ENCODE measurements around the gene RAB3D. TPM values are rescaled to one million over a fixed set of nuclear protein-coding genes. Genes with fewer than 3 reads are reported as not detected.
A peak's percentile ranks its signal among the peaks of the same experiment; 100 is the strongest.

RAB3D gene
- total and polyA plus RNA-seq, 2 of the 4 experiments (the other 2 are of a cell fraction) = 4.8 to 5.5 TPM

- intact Hi-C loops (cut with micrococcal nuclease) = loop anchor here (1.0 kb wide), 1 partner anchor 89 kb away; the partner anchor contains the start of genes ODAD3 and PRKCSH
- dilution Hi-C loops (cut with HindIII; ENCODE audit: low sequenced_read_pairs, unreplicated experiment) = no loop called here
- POLR2A ChIA-PET (ENCODE audit: unreplicated experiment) = interaction anchor here (0.6 kb wide), 1 partner anchor 68 kb away, joined by 6 read pairs; no protein-coding TSS in a partner anchor
- Histone ChIP-seq H2BK5ac (ENCODE audit: low read depth, low read length, poor library complexity, severe bottlenecking) (peak within 1 kb of the TSS; percentile 68), H4K20me1 (ENCODE audit: insufficient read depth, low read length) (peaks cover 9% of the 10 kb centered on the region; the same call in 1 of the 2 replicates), H3K56ac (ENCODE audit: extremely low read depth, insufficient read depth, low read length) (peak within 1 kb of the TSS; percentile 81), H3K9me3 (ENCODE audit: control insufficient read depth, insufficient read depth, low read length) (peaks cover 8% of the 10 kb centered on the region; the same call in 1 of the 2 replicates), H2BK15ac (ENCODE audit: low read depth, low read length) (peak within 1 kb of the TSS; percentile 53), H3K79me1 (ENCODE audit: low read depth in 1 of 2, low read length in 2 of 2) (peaks cover 10 to 23% of the 10 kb centered on the region in 2 experiments; a peak in 3 of 4 replicates), H2BK120ac (ENCODE audit: low read depth, low read length) (peak within 1 kb of the TSS; percentile 83), H4K5ac (ENCODE audit: low read depth, low read length) (peak within 1 kb of the TSS; percentile 59), H3K4me1 (ENCODE audit: control insufficient read depth, insufficient read depth, low read length) (peaks cover 8% of the 10 kb centered on the region), H3K9ac (ENCODE audit: low read depth, low read length) (peak within 1 kb of the TSS; percentile 83), H3K4ac (ENCODE audit: low read depth, low read length) (peak within 1 kb of the TSS; percentile 94), H3K27me3 (ENCODE audit: control insufficient read depth, insufficient read depth, low read length) (no peaks in the 10 kb centered on the region), H3K14ac (replicated peaks; ENCODE audit: low read depth, low read length) (peak within 1 kb of the TSS; percentile 93), H4K8ac (ENCODE audit: low read depth in 2 of 2, low read length in 2 of 2) (peak within 1 kb of the TSS; percentile 84 to 92), H2AFZ (replicated peaks; ENCODE audit: low read length, poor library complexity) (peak within 1 kb of the TSS; percentile 97), H3K4me2 (ENCODE audit: low read depth, low read length) (peak within 1 kb of the TSS; percentile 79), H3K4me3 (ENCODE audit: insufficient read depth, low read depth, low read length) (peak within 1 kb of the TSS; percentile 73), H3K9me1 (ENCODE audit: insufficient read depth, low read length) (peaks cover 5% of the 10 kb centered on the region), H3K36me3 (ENCODE audit: control insufficient read depth, insufficient read depth, low read length) (0 out of 2 replicates have a peak, but pooled peaks cover 1% of the 10 kb centered on the region), H3K18ac (ENCODE audit: low read depth, low read length) (peak within 1 kb of the TSS; percentile 40), H2AK5ac (ENCODE audit: low read depth, low read length) (peak within 1 kb of the TSS; percentile 89), H2BK20ac (ENCODE audit: low read depth, low read length) (peak within 1 kb of the TSS; percentile 73), H2AK9ac (replicated peaks; ENCODE audit: low read depth, low read length, poor library complexity) (peak within 1 kb of the TSS; percentile 87), H3K27ac (ENCODE audit: insufficient read depth, low read length) (peak within 1 kb of the TSS; percentile 80), H3K23ac (ENCODE audit: low read depth, low read length) (peak within 1 kb of the TSS; percentile 83; the same call in 1 of the 2 replicates), H4K91ac (ENCODE audit: insufficient read depth, low read depth, low read length) (peak within 1 kb of the TSS; percentile 87)
- ATAC-seq (ENCODE audit: low read depth) = peak; percentile 96
- CTCF ChIA-PET = interaction anchor here (0.5 to 1.3 kb wide), 2 partner anchors 37 to 45 kb away, joined by 4 to 5 read pairs; no protein-coding TSS in a partner anchor
- no TSS peak for BruUV-seq (replicated peaks)
- WGBS, 2 experiments (ENCODE audit: extremely low coverage in 2 of 2, insufficient read length in 1 of 2) = 0% methylated on average over 11 of the region's 50 CpGs; no CpG with 5 or more reads in 1 of the 2 experiments
- DNase-seq = peak; percentile 99
- in situ Hi-C loops (cut with MboI; ENCODE audit: low sequenced_read_pairs) = no loop called here
- no peak for TF ChIP-seq CHD1 (IDR thresholded peaks at IDR 0.05; ENCODE audit: low read depth, low read length)
- TF ChIP-seq, protein P1, sequence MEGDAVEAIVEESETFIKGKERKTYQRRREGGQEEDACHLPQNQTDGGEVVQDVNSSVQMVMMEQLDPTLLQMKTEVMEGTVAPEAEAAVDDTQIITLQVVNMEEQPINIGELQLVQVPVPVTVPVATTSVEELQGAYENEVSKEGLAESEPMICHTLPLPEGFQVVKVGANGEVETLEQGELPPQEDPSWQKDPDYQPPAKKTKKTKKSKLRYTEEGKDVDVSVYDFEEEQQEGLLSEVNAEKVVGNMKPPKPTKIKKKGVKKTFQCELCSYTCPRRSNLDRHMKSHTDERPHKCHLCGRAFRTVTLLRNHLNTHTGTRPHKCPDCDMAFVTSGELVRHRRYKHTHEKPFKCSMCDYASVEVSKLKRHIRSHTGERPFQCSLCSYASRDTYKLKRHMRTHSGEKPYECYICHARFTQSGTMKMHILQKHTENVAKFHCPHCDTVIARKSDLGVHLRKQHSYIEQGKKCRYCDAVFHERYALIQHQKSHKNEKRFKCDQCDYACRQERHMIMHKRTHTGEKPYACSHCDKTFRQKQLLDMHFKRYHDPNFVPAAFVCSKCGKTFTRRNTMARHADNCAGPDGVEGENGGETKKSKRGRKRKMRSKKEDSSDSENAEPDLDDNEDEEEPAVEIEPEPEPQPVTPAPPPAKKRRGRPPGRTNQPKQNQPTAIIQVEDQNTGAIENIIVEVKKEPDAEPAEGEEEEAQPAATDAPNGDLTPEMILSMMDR (conservative IDR thresholded peaks at IDR 0.05; ENCODE audit: low read depth, low read length) = 0 out of 2 replicates have a peak, but pooled peaks have one; percentile 22
- TF ChIP-seq MAFK (IDR thresholded peaks at IDR 0.05; ENCODE audit: low read depth, low read length) = no peak
- peak; percentile 67 for TF ChIP-seq POLR2A (IDR thresholded peaks at IDR 0.05; ENCODE audit: low read depth, low read length)
- no peak; the same call in 1 of the 2 replicates for TF ChIP-seq RFX5 (IDR thresholded peaks at IDR 0.05; ENCODE audit: low read depth, low read length)
- TF ChIP-seq RAD21 (IDR thresholded peaks at IDR 0.05; ENCODE audit: low read length) = peak; percentile 17; the same call in 1 of the 2 replicates
- TF ChIP-seq, protein P2, sequence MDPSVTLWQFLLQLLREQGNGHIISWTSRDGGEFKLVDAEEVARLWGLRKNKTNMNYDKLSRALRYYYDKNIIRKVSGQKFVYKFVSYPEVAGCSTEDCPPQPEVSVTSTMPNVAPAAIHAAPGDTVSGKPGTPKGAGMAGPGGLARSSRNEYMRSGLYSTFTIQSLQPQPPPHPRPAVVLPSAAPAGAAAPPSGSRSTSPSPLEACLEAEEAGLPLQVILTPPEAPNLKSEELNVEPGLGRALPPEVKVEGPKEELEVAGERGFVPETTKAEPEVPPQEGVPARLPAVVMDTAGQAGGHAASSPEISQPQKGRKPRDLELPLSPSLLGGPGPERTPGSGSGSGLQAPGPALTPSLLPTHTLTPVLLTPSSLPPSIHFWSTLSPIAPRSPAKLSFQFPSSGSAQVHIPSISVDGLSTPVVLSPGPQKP (IDR thresholded peaks at IDR 0.05; ENCODE audit: borderline replicate concordance, low read depth, low read length) = no peak
- TF ChIP-seq FOS (IDR thresholded peaks at IDR 0.05; ENCODE audit: low read depth, low read length) = peak; percentile 37; the same call in 1 of the 2 replicates
- no peak; the same call in 1 of the 2 replicates for TF ChIP-seq NFE2L2 (IDR thresholded peaks at IDR 0.05; ENCODE audit: low read depth, low read length)
- TF ChIP-seq, protein P3, sequence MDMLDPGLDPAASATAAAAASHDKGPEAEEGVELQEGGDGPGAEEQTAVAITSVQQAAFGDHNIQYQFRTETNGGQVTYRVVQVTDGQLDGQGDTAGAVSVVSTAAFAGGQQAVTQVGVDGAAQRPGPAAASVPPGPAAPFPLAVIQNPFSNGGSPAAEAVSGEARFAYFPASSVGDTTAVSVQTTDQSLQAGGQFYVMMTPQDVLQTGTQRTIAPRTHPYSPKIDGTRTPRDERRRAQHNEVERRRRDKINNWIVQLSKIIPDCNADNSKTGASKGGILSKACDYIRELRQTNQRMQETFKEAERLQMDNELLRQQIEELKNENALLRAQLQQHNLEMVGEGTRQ (IDR thresholded peaks at IDR 0.05; ENCODE audit: low read depth, low read length) = 0 out of 2 replicates have a peak, but pooled peaks have one; percentile 29
- TF ChIP-seq MAZ (IDR thresholded peaks at IDR 0.05; ENCODE audit: borderline replicate concordance, low read depth, low read length) = peak; percentile 29; the same call in 1 of the 2 replicates
- 0 out of 2 replicates have a peak, but pooled peaks have one; percentile 9 for TF ChIP-seq MXI1 (IDR thresholded peaks at IDR 0.05; ENCODE audit: borderline replicate concordance, low read depth, low read length)
These were observed 6.9 kb upstream of the RAB3D start, which contains the start of the genes CCDC159 and TMEM205 for GRCh38 chr19:11346104-11346940. Gene CCDC159, plus strand, starts transcription at chr19:11346519. Its CDS starts 88 bp downstream, at chr19:11346607. Gene TMEM205, minus strand, starts transcription at chr19:11346268. Its CDS starts 649 bp downstream, at chr19:11345619.
